GM21390 (cell line): ENCODE data around the gene ATP11A.
"Not testable (repeated sequence)": the region's sequence is repeated elsewhere in the genome, so short reads cannot be mapped to it uniquely, and the experiment has no call there.

Experiments
- ATAC-seq: cut with Tn5 transposase; IDR thresholded peaks from one replicate; pipeline ENCODE4 v1.9.1; 2021; ENCODE audit not compliant: unreplicated experiment

ATP11A gene

GRCh38 chr13:112835796-112836195 is 146.0 kb downstream of the ATP11A start:
- ATAC-seq, result no peak

- no peak for ATAC-seq
These were observed 147.1 kb downstream of the ATP11A start for GRCh38 chr13:112836940-112837339.

- no peak for ATAC-seq
These were observed 147.7 kb downstream of the ATP11A start for GRCh38 chr13:112837371-112838037.

DNA sequence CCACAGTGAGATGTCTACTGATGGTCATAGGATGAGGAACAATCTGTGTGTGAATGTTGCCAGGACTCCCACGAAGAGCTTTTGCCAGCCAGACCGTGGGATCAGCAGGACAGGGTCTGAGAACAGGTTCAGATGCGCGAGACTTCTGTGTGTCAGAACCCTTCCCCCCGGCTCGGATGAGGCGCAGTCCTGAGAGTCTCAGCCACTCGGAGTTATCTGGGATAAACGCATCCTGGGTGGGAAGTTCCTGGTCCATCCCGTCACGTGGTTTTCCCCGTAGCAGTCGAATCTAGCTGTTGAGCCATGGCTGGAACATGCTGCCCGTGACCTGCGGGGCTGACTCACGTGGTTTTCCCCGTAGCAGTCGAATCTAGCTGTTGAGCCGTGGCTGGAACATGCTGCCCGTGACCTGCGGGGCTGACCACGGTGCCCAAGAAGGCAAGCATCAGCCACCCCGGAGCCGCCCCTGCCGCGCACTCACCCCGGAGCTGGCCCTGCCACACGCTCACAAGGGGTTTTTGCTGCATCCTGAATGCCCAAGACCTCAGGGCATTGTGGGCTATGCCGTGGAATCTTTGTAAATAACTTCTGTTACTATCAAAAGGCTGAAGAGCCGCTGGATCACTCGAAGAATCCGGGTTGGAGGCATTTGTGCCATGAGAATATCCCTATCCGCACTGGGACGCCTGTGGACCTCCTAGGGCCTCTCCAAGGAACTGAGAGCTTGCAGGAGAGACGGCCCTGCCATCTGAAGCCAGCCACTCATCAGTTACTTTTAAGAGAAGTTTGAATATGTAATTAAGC is 148.4 kb downstream of the ATP11A start:
- ATAC-seq, result no peak

GRCh38 chr13:112838842-112839117 is 148.9 kb downstream of the ATP11A start:
- ATAC-seq, result no peak

DNA sequence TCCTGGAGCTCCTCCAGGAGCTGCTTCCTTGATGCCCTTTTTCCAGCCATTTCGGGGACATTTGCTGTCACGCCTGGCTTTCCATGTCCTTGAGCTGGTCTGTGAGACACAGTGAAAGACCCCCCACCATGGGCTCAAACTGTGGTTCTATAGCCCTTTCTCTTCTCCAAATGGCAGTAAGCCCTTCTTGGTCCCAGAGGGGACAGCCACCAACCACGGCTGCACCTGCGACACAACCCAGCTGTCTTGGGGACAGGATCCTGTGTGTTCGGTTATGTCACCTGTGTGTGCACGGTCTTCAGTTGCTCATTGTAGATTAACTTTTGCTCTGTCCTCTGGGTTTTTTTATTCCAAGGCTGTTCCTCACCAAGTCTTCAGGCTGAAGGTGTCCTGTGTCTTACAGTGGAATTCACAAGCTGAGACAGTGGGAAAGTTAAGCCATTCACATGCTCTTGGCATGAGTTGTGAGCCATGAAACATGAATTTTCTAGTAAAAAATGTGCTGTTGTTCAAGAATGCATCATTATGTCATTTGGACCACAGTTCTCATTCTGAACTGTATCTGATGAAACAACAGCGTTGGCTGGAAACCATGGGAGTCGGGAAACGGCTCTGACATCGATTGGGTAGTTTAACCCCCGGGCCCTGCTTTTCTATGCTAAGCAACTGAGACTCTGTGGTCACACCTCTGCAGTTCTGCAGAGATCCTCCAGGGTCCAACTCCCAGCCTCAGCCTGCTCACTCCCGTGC is 149.7 kb downstream of the ATP11A start:
- ATAC-seq, result no peak

DNA sequence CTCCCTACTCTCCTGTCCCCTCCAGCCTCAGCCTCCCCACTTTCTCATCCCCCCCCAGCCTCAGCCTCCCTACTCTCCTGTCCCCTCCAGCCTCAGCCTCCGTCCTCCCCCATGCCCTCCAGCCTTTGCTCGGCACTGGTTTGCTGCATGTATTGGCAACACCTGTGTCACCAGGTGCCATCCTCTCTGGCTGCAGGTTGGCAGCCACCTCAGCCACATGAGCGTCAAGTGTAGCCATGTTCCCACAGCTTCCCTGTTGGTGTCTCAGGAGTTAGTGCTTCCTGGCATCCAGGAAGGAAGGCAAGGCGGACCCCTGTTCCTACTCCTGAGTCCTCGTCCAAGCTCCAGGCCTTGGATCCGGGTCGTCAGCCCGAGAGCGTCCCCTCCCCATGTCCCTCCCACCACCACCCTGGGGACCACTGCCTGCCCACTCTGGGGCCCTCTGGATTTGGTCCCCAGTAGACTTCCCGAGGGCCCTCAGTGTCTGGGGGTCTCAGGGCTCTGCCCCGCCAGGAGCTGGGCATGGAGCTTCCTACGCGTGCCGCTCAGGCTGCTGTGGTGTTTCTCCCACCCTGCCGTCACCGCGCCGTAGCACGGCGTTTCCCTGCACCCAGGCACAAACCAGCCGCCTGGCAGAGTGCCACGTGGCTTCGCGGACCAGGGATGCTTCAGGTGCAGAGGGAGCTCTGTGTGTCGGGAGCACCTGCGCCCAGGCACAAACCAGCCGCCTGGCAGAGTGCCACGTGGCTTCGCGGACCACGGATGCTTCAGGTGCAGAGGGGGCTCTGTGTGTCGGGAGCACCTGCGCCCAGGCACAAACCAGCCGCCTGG is 150.8 kb downstream of the ATP11A start:
- no peak for ATAC-seq

DNA sequence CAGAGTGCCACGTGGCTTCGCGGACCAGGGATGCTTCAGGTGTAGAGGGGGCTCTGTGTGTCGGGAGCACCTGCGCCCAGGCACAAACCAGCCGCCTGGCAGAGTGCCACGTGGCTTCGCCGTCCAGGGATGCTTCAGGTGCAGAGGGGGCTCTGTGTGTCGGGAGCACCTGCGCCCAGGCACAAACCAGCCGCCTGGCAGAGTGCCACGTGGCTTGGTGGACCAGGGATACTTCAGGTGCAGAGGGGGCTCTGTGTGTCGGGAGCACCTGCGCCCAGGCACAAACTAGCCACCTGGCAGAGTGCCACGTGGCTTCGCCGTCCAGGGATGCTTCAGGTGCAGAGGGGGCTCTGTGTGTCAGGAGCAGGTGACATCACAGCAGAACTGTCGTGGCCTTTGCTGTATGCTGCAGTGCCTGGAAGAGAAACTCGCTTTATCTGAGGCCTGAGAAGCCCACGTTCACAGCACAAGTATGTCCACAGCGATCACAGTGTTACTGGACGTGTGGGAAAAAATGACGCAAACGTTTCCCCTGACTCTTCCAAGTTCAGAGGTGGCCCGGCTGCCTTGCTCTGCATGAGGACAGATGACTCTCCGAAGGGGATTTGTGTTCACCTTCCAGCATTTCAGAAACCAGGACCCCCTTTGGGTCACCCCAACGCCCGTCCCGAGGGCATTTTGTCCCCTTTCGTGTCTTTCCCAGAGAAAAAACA is 151.6 kb downstream of the ATP11A start:
- ATAC-seq, result not testable (repeated sequence)

- ATAC-seq, result no peak
These were observed 152.6 kb downstream of the ATP11A start for GRCh38 chr13:112842343-112842856.

DNA sequence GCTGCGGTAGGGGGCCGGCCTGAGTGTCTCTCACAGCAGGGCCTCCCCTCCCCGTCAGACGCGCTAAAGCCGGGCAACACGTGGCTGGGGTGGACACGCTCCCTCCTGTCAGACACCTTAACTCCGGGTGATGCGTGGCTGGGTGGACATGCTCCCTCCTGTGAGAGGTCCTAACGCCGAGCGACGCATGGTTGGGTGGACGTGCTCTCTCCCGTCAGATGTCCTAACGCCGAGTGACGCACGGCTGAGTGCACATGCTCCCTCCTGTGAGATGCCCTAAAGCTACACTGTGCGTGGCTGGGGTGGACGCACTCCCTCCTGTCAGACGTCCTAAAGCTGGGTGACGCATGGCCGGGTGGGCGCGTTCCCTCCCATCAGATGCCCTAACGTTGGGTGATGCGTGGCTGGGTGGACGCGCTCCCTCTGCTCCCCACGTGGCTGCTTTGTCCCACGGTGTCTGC is 153.1 kb downstream of the ATP11A start:
- no peak for ATAC-seq

DNA sequence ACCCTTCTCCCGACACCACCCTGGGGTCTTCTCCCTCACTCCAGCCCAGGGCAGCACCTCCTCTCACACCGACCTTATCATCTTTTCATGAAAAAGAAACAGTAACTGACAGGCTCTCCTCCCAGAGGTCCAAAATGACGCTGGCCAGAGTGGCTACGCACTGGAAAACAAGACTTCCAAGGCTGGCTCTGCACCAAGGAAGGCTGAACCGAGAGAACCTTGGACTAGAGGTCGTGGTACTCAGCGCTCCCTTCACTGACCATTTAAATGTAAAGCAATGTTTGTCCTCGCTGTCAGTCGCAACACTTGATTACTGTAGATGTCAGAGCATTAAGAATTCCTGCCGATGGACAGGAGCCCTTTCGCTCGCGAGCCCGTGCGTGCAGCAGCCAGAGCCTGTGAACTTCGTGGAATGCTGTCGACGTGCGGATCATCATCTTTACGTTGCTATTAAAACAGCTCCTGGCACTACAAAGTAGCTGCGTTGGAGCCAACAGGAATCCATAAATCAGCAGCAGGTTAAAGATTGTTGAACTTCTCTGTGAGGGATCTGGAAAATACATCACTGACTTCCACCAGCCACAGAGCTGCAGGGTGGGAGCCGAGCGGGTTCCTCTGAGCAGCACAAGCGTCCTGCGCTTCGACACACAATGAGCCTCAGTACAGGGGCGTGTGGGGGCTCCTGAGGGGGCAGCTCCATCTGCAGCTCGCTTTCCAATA is 153.7 kb downstream of the ATP11A start:
- no peak for ATAC-seq

DNA sequence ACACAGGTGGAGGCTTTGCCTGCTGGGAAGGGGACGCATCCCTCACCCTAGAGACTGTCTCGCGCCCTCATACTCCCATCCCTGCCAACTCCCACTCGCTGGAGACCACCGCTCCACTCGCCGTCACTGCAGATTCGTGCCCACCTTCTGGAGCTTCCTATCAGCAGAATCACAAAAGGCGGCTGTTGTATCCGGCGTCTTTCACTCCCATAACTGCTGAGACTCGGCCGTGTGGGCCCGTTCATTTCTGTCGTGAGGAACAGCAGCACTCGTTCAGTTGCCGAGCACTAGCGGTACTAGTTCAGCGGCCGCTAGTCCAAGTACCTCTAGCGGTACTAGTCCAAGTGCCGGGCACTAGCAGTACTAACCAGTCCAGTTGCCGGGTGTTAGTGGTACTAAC is 154.6 kb downstream of the ATP11A start:
- no peak for ATAC-seq

DNA sequence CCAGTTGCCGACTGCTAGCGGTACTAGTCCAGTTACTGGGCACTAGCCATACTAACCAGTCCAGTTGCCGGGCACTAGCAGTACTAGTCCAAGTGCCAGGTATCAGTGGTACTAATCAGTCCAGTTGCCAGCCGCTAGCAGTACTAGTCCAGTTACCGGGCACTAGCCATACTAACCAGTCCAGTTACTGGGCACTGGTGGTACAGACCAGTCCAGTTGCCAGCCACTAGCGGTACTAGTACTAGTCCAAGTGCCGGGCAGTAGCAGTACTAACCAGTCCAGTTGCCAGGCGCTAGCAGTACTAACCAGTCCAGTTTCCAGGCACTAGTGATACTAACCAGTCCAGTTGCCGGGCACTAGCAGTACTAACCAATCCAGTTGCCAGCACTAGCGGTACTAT is 155.0 kb downstream of the ATP11A start:
- ATAC-seq, result no peak

- ATAC-seq, result no peak
These were observed 155.8 kb downstream of the ATP11A start for GRCh38 chr13:112845511-112846144.

- no peak for ATAC-seq
These were observed 156.7 kb downstream of the ATP11A start for GRCh38 chr13:112846411-112847115.

GRCh38 chr13:112849500-112849899 is 159.7 kb downstream of the ATP11A start:
- no peak for ATAC-seq

- ATAC-seq, result no peak
These were observed 160.4 kb downstream of the ATP11A start for GRCh38 chr13:112850273-112850672.
